Measurements from ENCODE around the gene CHRNA3.

The CHRNA3 gene

DNA sequence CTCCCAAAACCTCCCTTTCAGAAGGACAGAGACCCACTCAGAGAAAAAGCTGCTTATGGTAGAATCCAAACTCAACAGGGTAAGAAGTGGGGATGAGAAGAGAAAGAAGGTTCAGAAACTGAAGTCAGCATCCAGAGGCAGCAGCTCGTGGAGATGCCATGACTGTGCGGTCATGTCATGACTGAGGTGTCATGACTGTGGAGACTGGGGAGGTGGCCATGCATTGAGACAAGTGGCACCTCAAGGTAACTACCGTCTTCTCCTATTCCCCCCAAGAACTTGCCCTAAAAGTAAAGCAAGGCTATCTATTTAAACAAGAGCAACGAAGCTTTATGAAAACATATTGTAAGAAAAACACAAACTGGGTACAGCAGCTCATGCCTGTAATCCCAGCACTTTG, 15.1 kb downstream of the CHRNA3 start:
- no peak for DNase-seq (ENCODE audit: extremely low read depth, low read depth)
- no peak overlapping the region for H3K4me3 ChIP-seq (replicated peaks; ENCODE audit: low read depth, low read length)
- no peak for TF ChIP-seq CTCF (IDR thresholded peaks at IDR 0.05; ENCODE audit: low read depth, low read length, missing control alignments)

DNA sequence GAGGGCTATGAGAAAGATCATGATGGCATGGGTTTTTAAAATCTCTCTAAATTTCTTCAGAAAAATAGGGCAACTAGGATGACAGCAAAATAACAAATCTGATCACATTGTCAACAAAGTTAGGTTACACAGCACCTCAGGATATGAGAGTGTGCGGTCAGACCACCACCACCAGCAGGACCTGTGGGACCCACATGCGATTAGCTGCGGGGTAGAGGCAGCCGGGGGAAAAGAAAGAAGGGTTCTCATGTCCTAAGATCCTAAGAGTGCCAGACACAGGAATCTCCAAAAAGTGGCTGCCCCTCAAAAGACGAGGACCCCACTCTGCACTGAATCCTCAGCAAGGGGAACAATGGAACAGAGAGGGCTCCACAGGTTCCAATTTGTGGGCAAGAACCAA, 15.6 kb downstream of the CHRNA3 start:
- TF ChIP-seq CTCF (IDR thresholded peaks at IDR 0.05; ENCODE audit: low read depth, low read length, missing control alignments): no peak
- no peak overlapping the region for H3K4me3 ChIP-seq (replicated peaks; ENCODE audit: low read depth, low read length)
- DNase-seq (ENCODE audit: extremely low read depth, low read depth): no peak

GRCh38 chr15:78604420-78604819, 16.4 kb downstream of the CHRNA3 start:
- no peak overlapping the region for H3K4me3 ChIP-seq (replicated peaks; ENCODE audit: low read depth, low read length)
- DNase-seq (ENCODE audit: extremely low read depth, low read depth): no peak
- no peak for TF ChIP-seq CTCF (IDR thresholded peaks at IDR 0.05; ENCODE audit: low read depth, low read length, missing control alignments)

DNA sequence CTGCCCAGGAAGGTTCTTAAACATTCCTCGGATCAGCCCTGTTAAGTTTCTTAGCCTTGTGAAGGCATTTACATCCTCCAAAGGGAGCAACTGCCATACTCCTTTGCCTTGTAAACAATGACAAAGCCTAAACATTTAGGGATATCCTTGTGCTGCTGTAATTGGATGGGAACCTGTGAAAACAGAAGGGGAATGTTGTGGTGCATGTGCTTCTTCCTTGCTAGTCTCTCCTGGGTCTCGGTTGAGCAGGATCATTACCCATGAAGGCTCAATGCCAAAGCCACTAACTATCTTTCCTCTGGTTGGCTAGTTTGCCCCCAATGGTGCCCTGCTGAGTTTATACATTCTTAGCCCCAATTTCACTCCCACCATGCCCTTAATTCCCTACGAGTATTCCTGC, 17.3 kb downstream of the CHRNA3 start:
- H3K4me3 ChIP-seq (replicated peaks; ENCODE audit: low read depth, low read length): no peak overlapping the region
- no peak for TF ChIP-seq CTCF (IDR thresholded peaks at IDR 0.05; ENCODE audit: low read depth, low read length, missing control alignments)
- DNase-seq (ENCODE audit: extremely low read depth, low read depth): no peak

- TF ChIP-seq CTCF (IDR thresholded peaks at IDR 0.05; ENCODE audit: low read depth, low read length, missing control alignments): no peak
- no peak overlapping the region for H3K4me3 ChIP-seq (replicated peaks; ENCODE audit: low read depth, low read length)
- no peak for DNase-seq (ENCODE audit: extremely low read depth, low read depth)
These were observed 21.6 kb downstream of the CHRNA3 start for GRCh38 chr15:78599189-78599588.

DNA sequence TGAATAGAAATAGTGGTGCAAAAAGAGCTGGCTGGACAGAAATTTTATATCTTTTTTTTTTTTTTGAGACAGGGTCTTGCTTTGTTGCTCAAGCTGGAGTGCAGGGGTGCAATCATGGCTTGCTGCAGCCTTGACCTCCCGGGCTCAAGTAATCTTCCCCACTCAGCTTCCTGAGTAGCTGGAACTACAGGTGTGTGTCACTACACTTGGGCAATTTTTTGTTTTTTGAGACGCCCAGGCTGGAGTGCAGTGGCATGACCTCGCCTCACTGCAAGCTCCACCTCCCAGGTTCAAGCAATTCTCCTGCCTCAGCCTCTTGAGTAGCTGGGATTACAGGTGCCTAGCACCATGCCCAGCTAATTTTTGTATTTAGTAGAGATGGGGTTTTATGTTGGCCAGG, 22.4 kb downstream of the CHRNA3 start:
- no peak overlapping the region for H3K4me3 ChIP-seq (replicated peaks; ENCODE audit: low read depth, low read length)
- no peak for DNase-seq (ENCODE audit: extremely low read depth, low read depth)
- no peak for TF ChIP-seq CTCF (IDR thresholded peaks at IDR 0.05; ENCODE audit: low read depth, low read length, missing control alignments)

DNA sequence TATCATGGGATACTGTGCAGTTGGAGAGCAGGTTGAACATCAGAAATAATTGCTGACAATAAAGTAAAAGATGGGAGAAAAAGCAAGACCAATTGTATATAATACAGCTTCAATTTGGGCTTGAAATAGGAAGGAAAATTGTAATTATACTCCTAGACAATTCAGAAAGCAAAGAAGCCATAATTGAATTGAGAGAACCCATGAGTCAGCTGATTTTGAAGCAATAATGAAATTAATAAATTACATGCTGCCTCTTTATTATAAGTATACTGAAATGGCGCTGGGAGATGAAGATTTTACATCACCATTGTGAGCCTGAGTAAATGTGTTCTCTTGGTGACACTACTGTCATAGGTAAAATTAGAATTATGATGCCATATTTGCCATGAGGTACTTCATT, 23.2 kb downstream of the CHRNA3 start:
- DNase-seq (ENCODE audit: extremely low read depth, low read depth): no peak
- no peak for TF ChIP-seq CTCF (IDR thresholded peaks at IDR 0.05; ENCODE audit: low read depth, low read length, missing control alignments)
- no peak overlapping the region for H3K4me3 ChIP-seq (replicated peaks; ENCODE audit: low read depth, low read length)
